ENCODE results near the gene CABYR. TPM values are rescaled to one million over a fixed set of nuclear protein-coding genes. Genes with fewer than 3 reads are reported as not detected.

Gene CABYR
- total and polyA plus RNA-seq, 7 experiments from 2014 or later: 0.65 to 1.4 (median 1.0) TPM; not detected in 1

DNA sequence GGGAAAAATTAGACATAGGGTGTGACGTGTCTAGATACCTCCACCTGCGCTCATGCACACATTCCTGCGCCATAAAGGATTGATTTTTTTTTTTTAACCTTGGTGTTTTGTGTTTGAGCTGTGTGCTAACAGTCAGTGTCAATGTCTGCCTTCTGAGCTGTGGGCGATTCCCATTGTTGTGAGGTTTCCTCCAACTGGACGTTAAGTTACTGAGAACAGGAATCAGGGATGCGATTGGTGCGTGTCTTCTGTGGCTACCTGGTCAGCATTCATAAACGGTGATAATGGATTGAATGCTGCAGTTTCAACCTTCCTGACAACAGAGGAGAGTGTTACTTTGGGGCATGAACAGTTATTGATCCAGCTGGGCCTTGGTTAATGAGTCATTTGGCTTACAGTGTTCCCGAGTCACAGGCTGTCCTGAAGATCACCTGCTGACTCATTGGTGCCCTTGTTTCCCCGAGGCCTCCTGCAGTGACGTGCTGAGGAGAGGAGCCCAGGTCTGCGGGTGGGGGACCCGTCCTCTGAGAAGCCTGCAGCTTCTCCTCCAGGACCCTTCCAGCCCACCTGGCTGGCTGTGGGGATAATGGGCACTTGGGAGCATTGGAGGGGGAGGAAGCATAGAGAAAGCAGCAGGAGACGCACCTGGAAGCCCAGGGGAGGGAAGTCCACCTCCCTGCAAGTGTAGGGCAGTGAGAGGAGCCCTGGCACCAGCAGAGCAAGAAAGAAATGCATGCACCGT is 25.8 kb upstream of the CABYR start:
- Histone ChIP-seq H3K4me1 (ENCODE audit: control insufficient read depth in 2 of 2, insufficient read depth in 2 of 2, low read length in 2 of 2) (no peaks in the 10 kb centered on the region), H3K4me3 (ENCODE audit: low read length) (no peak overlapping the region), H3K36me3 (ENCODE audit: control insufficient read depth in 2 of 3, insufficient read depth in 3 of 3, low read length in 3 of 3) (peaks cover 0 to 54% (median 8%) of the 10 kb centered on the region in 3 experiments), H3K9me3 (ENCODE audit: control insufficient read depth in 2 of 3, low read length in 3 of 3) (no peaks in the 10 kb centered on the region), H3K27ac (ENCODE audit: low read depth, low read length) (no peak overlapping the region), H3K27me3 (ENCODE audit: control insufficient read depth in 2 of 2, insufficient read depth in 2 of 2, low read length in 2 of 2) (no peaks in the 10 kb centered on the region)
- Mint-ChIP-seq H3K36me3 (peaks cover 5 to 22% (median 11%) of the 10 kb centered on the region in 5 donors), H3K4me1 (peaks cover 5 to 50% (median 40%) of the 10 kb centered on the region in 7 donors), H3K27ac (peak overlapping the region in 8 of 9 donors; percentile 16 to 82 (median 72)), H3K4me3 (no peak overlapping the region), H3K27me3 (no peaks in the 10 kb centered on the region), H3K9me3 (peaks cover 0 to 3% (median 0%) of the 10 kb centered on the region in 11 donors)
- ChIA-PET CTCF (interaction anchor here (0.7 to 1.0 kb wide), 2 partner anchors 289 to 596 kb away, joined by 3 read pairs; no protein-coding TSS in a partner anchor), POLR2A (interaction anchor here (0.7 kb wide), 1 partner anchor 255 kb away, joined by 7 read pairs; no protein-coding TSS in a partner anchor)
- ATAC-seq (no peak), DNase-seq (no peak)
- intact Hi-C loops (cut with micrococcal nuclease): no loop called here

DNA sequence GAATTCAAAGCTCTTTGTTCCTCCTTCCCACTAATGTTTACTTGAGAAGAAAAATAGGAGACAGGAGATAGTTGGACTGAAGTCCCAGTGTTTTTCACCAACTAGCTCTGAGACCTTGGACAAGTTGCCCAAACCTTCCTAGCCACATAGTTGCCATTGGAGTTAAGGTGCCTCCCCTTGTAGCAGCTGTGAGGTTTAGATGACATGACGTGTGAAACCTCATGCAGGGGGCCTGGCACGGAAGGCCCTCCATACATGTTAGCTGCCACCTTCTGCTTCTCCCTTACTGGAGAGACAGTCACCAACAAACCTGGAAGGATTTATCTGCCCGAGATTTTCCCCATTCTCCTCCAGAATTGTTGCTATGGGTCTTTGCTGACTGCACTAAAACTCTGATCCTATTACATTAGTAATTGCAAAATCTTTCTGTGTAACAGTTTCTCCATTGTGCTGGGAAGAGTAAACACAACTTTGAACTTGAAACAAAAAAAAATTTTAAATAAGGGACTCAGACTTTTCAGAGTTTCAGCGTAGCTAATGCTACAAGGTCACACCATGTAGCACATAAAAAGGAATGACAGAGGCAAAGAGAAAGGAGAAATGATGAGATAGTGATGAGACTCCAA is 23.8 kb upstream of the CABYR start:
- Histone ChIP-seq H3K36me3 (ENCODE audit: control insufficient read depth in 2 of 3, insufficient read depth in 3 of 3, low read length in 3 of 3) (peaks cover 7 to 69% (median 24%) of the 10 kb centered on the region in 3 experiments), H3K27ac (ENCODE audit: low read depth, low read length) (peak overlapping the region; percentile 29), H3K4me1 (ENCODE audit: control insufficient read depth in 2 of 2, insufficient read depth in 2 of 2, low read length in 2 of 2) (peaks cover 0 to 6% of the 10 kb centered on the region in 2 donors), H3K9me3 (ENCODE audit: control insufficient read depth in 2 of 3, low read length in 3 of 3) (no peaks in the 10 kb centered on the region), H3K4me3 (ENCODE audit: low read length) (no peak overlapping the region), H3K27me3 (ENCODE audit: control insufficient read depth in 2 of 2, insufficient read depth in 2 of 2, low read length in 2 of 2) (no peaks in the 10 kb centered on the region)
- Mint-ChIP-seq H3K4me3 (no peak overlapping the region), H3K4me1 (peaks cover 5 to 55% (median 41%) of the 10 kb centered on the region in 7 donors), H3K36me3 (peaks cover 5 to 28% (median 13%) of the 10 kb centered on the region in 5 donors), H3K9me3 (peaks cover 0 to 3% (median 0%) of the 10 kb centered on the region in 11 donors), H3K27me3 (no peaks in the 10 kb centered on the region), H3K27ac (peak overlapping the region; percentile 1 to 93 (median 82))
- ATAC-seq (no peak), DNase-seq (no peak)
- POLR2A ChIA-PET: interaction anchor here (0.6 kb wide), 1 partner anchor 1040 kb away, joined by 3 read pairs; no protein-coding TSS in a partner anchor
- CTCF ChIA-PET: interaction anchor here (0.6 to 1.0 kb wide), 3 partner anchors 10 to 228 kb away, joined by 3 read pairs; no protein-coding TSS in a partner anchor
- intact Hi-C loops (cut with micrococcal nuclease): loop anchor here (5.0 kb wide), 4 partner anchors 38 to 618 kb away; partner anchors contain the start of gene RMC1 (in 1 of the 2)

DNA sequence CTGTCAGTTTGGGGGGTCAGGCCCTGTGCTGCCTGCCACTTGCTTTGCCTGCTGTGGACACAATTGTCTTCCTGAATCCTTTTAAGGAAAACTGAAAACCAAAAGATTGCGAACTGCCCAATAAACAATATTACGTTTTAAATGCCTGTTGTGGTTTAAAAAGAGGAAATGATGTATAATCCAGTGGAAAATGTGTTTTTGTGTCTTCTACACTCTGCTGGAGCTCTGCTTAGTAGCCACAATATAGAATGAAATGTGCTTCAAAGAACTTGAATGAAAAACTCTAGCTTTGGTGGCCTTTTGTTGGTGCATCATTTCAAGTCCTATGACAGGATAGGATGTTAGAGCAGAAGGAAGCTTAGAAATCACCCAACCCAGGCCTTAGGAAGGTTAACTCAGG is 23.2 kb upstream of the CABYR start:
- Mint-ChIP-seq H3K9me3 (peaks cover 0 to 3% (median 0%) of the 10 kb centered on the region in 11 donors), H3K27ac (peak overlapping the region; percentile 1 to 93 (median 82)), H3K27me3 (no peaks in the 10 kb centered on the region), H3K4me3 (peak overlapping the region in 2 of 10 donors; percentile 23 to 28), H3K36me3 (peaks cover 6 to 31% (median 16%) of the 10 kb centered on the region in 5 donors), H3K4me1 (peaks cover 5 to 53% (median 41%) of the 10 kb centered on the region in 7 donors)
- H3K36me3 ChIP-seq (ENCODE audit: control insufficient read depth in 2 of 3, insufficient read depth in 3 of 3, low read length in 3 of 3): peaks cover 10 to 75% (median 24%) of the 10 kb centered on the region in 3 experiments
- CTCF ChIA-PET: interaction anchor here (0.6 to 1.0 kb wide), 3 partner anchors 10 to 229 kb away, joined by 3 read pairs; no protein-coding TSS in a partner anchor
- H3K4me3 ChIP-seq (ENCODE audit: low read length): no peak overlapping the region
- H3K27me3 ChIP-seq (ENCODE audit: control insufficient read depth in 2 of 2, insufficient read depth in 2 of 2, low read length in 2 of 2): no peaks in the 10 kb centered on the region
- H3K27ac ChIP-seq (ENCODE audit: low read depth, low read length): peak overlapping the region; percentile 29
- intact Hi-C loops (cut with micrococcal nuclease): loop anchor here (5.0 kb wide), 4 partner anchors 38 to 618 kb away; partner anchors contain the start of gene RMC1 (in 1 of the 2)
- DNase-seq (peak in 3 of 9 donors; percentile 9 to 33 (median 23)), ATAC-seq (no peak)
- peaks cover 0 to 6% of the 10 kb centered on the region in 2 donors for H3K4me1 ChIP-seq (ENCODE audit: control insufficient read depth in 2 of 2, insufficient read depth in 2 of 2, low read length in 2 of 2)
- no peaks in the 10 kb centered on the region for H3K9me3 ChIP-seq (ENCODE audit: control insufficient read depth in 2 of 3, low read length in 3 of 3)
- POLR2A ChIA-PET: no interaction called here

DNA sequence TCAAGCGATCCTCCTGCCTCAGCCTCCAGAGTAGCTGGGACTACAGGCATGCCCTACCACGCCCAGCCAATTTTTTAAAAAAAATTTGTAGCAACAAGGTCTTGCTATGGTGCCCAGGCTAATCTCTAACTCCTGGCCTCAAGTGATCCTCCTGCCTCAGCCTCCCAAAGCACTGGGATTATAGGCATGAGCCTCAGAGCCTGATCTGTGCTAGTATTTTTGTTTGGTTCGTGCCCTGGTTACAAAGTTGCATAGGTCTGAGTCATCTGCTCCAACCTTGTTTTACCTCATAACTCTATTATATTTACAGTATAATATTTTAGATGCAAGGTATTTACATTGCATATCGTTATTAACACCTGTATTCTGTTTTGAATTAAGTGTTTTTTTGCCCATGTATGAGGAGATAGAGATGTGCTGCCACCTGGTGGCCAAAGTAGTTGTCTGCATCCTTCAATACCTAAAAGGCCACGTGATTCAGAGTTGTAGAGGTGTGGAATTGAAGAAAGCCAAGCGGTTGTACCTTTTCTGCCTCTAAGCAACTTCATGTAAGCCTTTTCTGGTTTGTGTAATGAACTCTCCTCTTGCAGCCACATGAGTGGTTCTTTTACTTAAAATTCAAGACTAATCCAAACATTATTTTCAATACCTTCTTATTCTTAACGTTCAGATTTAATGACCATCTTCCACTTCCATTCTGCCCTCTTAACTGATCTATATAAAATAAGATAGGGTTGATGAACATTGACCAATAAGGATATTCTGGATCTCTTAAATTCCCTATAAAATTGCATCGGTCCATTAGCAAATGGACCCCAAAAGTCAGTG is 19.9 kb upstream of the CABYR start:
- peak overlapping the region in 7 of 9 donors; percentile 2 to 82 (median 61) for H3K27ac Mint-ChIP-seq

DNA sequence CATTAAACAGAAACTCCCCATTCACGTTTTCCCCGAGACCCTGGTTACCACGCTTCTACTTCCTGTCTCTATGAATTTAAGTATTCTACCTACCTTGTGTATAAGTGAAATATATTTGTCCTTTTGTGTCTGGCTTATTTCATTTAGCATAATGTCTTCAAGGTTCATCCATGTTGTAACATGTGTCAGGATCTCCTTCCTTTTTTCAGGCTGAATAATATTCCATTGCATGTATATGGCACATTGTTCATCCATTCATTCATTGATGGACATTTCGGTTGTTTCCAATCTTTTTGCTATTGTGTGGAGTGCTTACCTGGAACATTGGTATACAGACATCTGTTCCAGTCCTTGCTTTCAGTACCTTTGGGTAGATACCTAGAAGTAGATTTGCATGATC is 18.2 kb upstream of the CABYR start:
- CTCF ChIA-PET: interaction anchor here (1.2 to 2.0 kb wide), 3 partner anchors 202 to 417 kb away, joined by 3 to 13 read pairs (median 6); no protein-coding TSS in a partner anchor
- H3K4me3 Mint-ChIP-seq: no peak overlapping the region
- Histone ChIP-seq H3K9me3 (ENCODE audit: control insufficient read depth in 2 of 3, low read length in 3 of 3) (no peaks in the 10 kb centered on the region), H3K4me3 (ENCODE audit: low read length) (no peak overlapping the region), H3K27ac (ENCODE audit: low read depth, low read length) (no peak overlapping the region), H3K4me1 (ENCODE audit: control insufficient read depth in 2 of 2, insufficient read depth in 2 of 2, low read length in 2 of 2) (peaks cover 0 to 6% of the 10 kb centered on the region in 2 donors), H3K27me3 (ENCODE audit: control insufficient read depth in 2 of 2, insufficient read depth in 2 of 2, low read length in 2 of 2) (no peaks in the 10 kb centered on the region), H3K36me3 (ENCODE audit: control insufficient read depth in 2 of 3, insufficient read depth in 3 of 3, low read length in 3 of 3) (peaks cover 19 to 76% (median 26%) of the 10 kb centered on the region in 3 experiments)
- intact Hi-C loops (cut with micrococcal nuclease): no loop called here
- H3K4me1 Mint-ChIP-seq: peaks cover 0 to 24% (median 8%) of the 10 kb centered on the region in 7 donors
- H3K36me3 Mint-ChIP-seq: peaks cover 6 to 45% (median 20%) of the 10 kb centered on the region in 5 donors
- no peaks in the 10 kb centered on the region for H3K9me3 Mint-ChIP-seq
- no peak overlapping the region for H3K27ac Mint-ChIP-seq
- no peak for DNase-seq
- no peak for ATAC-seq
- POLR2A ChIA-PET: no interaction called here
- no peaks in the 10 kb centered on the region for H3K27me3 Mint-ChIP-seq

More for the DNA sequence above, 19.9 kb upstream of the CABYR start:
- H3K27me3 ChIP-seq (ENCODE audit: control insufficient read depth in 2 of 2, insufficient read depth in 2 of 2, low read length in 2 of 2): no peaks in the 10 kb centered on the region
- DNase-seq (peak; percentile 49 to 82 (median 74)), ATAC-seq (peak; percentile 98)
- CTCF ChIA-PET: interaction anchor here (0.7 to 2.0 kb wide), 6 partner anchors 10 to 520 kb away, joined by 3 to 13 read pairs (median 4); no protein-coding TSS in a partner anchor
- Mint-ChIP-seq H3K4me1 (peaks cover 1 to 41% (median 22%) of the 10 kb centered on the region in 7 donors), H3K4me3 (no peak overlapping the region), H3K27me3 (no peaks in the 10 kb centered on the region), H3K36me3 (peaks cover 8 to 45% (median 21%) of the 10 kb centered on the region in 5 donors), H3K9me3 (peaks cover 0 to 2% (median 0%) of the 10 kb centered on the region in 11 donors)
- peaks cover 0 to 6% of the 10 kb centered on the region in 2 donors for H3K4me1 ChIP-seq (ENCODE audit: control insufficient read depth in 2 of 2, insufficient read depth in 2 of 2, low read length in 2 of 2)
- intact Hi-C loops (cut with micrococcal nuclease): loop anchor here (1.0 to 5.0 kb wide), 14 partner anchors 42 to 622 kb away; partner anchors contain the start of gene RMC1 (in 1 of the 2)
- H3K36me3 ChIP-seq (ENCODE audit: control insufficient read depth in 2 of 3, insufficient read depth in 3 of 3, low read length in 3 of 3): peaks cover 15 to 82% (median 24%) of the 10 kb centered on the region in 3 experiments
- no peaks in the 10 kb centered on the region for H3K9me3 ChIP-seq (ENCODE audit: control insufficient read depth in 2 of 3, low read length in 3 of 3)
- POLR2A ChIA-PET: interaction anchor here (0.6 kb wide), 1 partner anchor 18 kb away, joined by 3 read pairs; no protein-coding TSS in a partner anchor
- no peak overlapping the region for H3K4me3 ChIP-seq (ENCODE audit: low read length)
- no peak overlapping the region for H3K27ac ChIP-seq (ENCODE audit: low read depth, low read length)

Data from naive thymus-derived CD4-positive, alpha-beta T cell (primary cell).